ENCODE results near the gene NRIP1. TPM values are rescaled to one million over a fixed set of nuclear protein-coding genes. Genes with fewer than 3 reads are reported as not detected.

Gene NRIP1
- total RNA-seq, 2 donors from 2014 or later, result 29.9 to 35.9 TPM

- Mint-ChIP-seq H3K4me1 (peaks cover 1% of the 10 kb centered on the region), H3K27me3 (ENCODE audit: insufficient read depth) (no peaks in the 10 kb centered on the region), H3K4me3 (no peak overlapping the region), H3K36me3 (ENCODE audit: low read depth) (peaks cover 39% of the 10 kb centered on the region), H3K27ac (no peak overlapping the region), H3K9me3 (no peaks in the 10 kb centered on the region)
- H3K4me1 ChIP-seq (ENCODE audit: control insufficient read depth, insufficient read depth, low read length), result peaks cover 3% of the 10 kb centered on the region
- peaks cover 44% of the 10 kb centered on the region for H3K36me3 ChIP-seq (ENCODE audit: control insufficient read depth, insufficient read depth, low read length)
- H3K27ac ChIP-seq (ENCODE audit: low read depth, low read length), result no peak overlapping the region
- no peaks in the 10 kb centered on the region for H3K9me3 ChIP-seq (ENCODE audit: control insufficient read depth, low read length)
- TF ChIP-seq CTCF (conservative IDR thresholded peaks at IDR 0.05), result no peak
- H3K4me3 ChIP-seq (ENCODE audit: low read length), result no peak overlapping the region
- DNase-seq, result no peak
- no peaks in the 10 kb centered on the region for H3K27me3 ChIP-seq (ENCODE audit: control insufficient read depth, insufficient read depth, low read length, poor library complexity, severe bottlenecking)
- no peak overlapping the region for H3K9ac ChIP-seq (ENCODE audit: extremely low read depth, low read length, poor library complexity, severe bottlenecking)
- WGBS, 2 experiments (ENCODE audit: insufficient coverage in 1 of 2, insufficient read length in 1 of 2), result 93 to 96% methylated on average over 5 to 6 of the region's 6 CpGs
Measured at GRCh38 chr21:14964621-14965020, 100.2 kb downstream of the NRIP1 start.

- Mint-ChIP-seq H3K4me1 (peaks cover 12% of the 10 kb centered on the region), H3K27me3 (ENCODE audit: insufficient read depth) (no peaks in the 10 kb centered on the region), H3K27ac (no peak overlapping the region), H3K36me3 (ENCODE audit: low read depth) (peaks cover 24% of the 10 kb centered on the region), H3K4me3 (no peak overlapping the region), H3K9me3 (no peaks in the 10 kb centered on the region)
- no peak for DNase-seq
- no peak overlapping the region for H3K9ac ChIP-seq (ENCODE audit: extremely low read depth, low read length, poor library complexity, severe bottlenecking)
- H3K4me1 ChIP-seq (ENCODE audit: control insufficient read depth, insufficient read depth, low read length), result no peaks in the 10 kb centered on the region
- TF ChIP-seq CTCF (conservative IDR thresholded peaks at IDR 0.05), result no peak
- no peak overlapping the region for H3K4me3 ChIP-seq (ENCODE audit: low read length)
- WGBS, 2 experiments (ENCODE audit: insufficient coverage in 1 of 2, insufficient read length in 1 of 2), result 96% methylated on average over 3 of the region's 3 CpGs; no CpG with 5 or more reads in 1 of the 2 experiments
- no peaks in the 10 kb centered on the region for H3K27me3 ChIP-seq (ENCODE audit: control insufficient read depth, insufficient read depth, low read length, poor library complexity, severe bottlenecking)
- H3K27ac ChIP-seq (ENCODE audit: low read depth, low read length), result no peak overlapping the region
- H3K9me3 ChIP-seq (ENCODE audit: control insufficient read depth, low read length), result no peaks in the 10 kb centered on the region
- peaks cover 34% of the 10 kb centered on the region for H3K36me3 ChIP-seq (ENCODE audit: control insufficient read depth, insufficient read depth, low read length)
Measured at GRCh38 chr21:14962217-14962616, 102.6 kb downstream of the NRIP1 start.

- Mint-ChIP-seq H3K9me3 (no peaks in the 10 kb centered on the region), H3K27me3 (ENCODE audit: insufficient read depth) (no peaks in the 10 kb centered on the region), H3K27ac (no peak overlapping the region), H3K4me1 (peaks cover 12% of the 10 kb centered on the region), H3K4me3 (no peak overlapping the region), H3K36me3 (ENCODE audit: low read depth) (peaks cover 17% of the 10 kb centered on the region)
- 88 to 96% methylated on average over 3 of the region's 3 CpGs for WGBS, 2 experiments (ENCODE audit: insufficient coverage in 1 of 2, insufficient read length in 1 of 2)
- H3K9me3 ChIP-seq (ENCODE audit: control insufficient read depth, low read length), result no peaks in the 10 kb centered on the region
- H3K27me3 ChIP-seq (ENCODE audit: control insufficient read depth, insufficient read depth, low read length, poor library complexity, severe bottlenecking), result no peaks in the 10 kb centered on the region
- no peaks in the 10 kb centered on the region for H3K4me1 ChIP-seq (ENCODE audit: control insufficient read depth, insufficient read depth, low read length)
- no peak overlapping the region for H3K27ac ChIP-seq (ENCODE audit: low read depth, low read length)
- no peak overlapping the region for H3K4me3 ChIP-seq (ENCODE audit: low read length)
- no peak for DNase-seq
- H3K36me3 ChIP-seq (ENCODE audit: control insufficient read depth, insufficient read depth, low read length), result peaks cover 27% of the 10 kb centered on the region
- H3K9ac ChIP-seq (ENCODE audit: extremely low read depth, low read length, poor library complexity, severe bottlenecking), result no peak overlapping the region
- TF ChIP-seq CTCF (conservative IDR thresholded peaks at IDR 0.05), result no peak
Measured at GRCh38 chr21:14961502-14961901, 103.3 kb downstream of the NRIP1 start.
